22Rv1 (cell line): Measurements from ENCODE around the gene MX2.

Source experiments
- ZFX ChIP-seq: fragments of 450-650 bp; IDR thresholded peaks from 2 replicates; pipeline ENCODE4 v1.6.1; 2017; ENCODE audit warnings: antibody characterized with exemption, borderline replicate concordance
- TF ChIP-seq, protein P1 (sequence below): fragments of 450-650 bp; IDR thresholded peaks from 2 replicates; pipeline ENCODE4 v1.5.1; 2017; ENCODE audit warnings: mild to moderate bottlenecking

DNA sequence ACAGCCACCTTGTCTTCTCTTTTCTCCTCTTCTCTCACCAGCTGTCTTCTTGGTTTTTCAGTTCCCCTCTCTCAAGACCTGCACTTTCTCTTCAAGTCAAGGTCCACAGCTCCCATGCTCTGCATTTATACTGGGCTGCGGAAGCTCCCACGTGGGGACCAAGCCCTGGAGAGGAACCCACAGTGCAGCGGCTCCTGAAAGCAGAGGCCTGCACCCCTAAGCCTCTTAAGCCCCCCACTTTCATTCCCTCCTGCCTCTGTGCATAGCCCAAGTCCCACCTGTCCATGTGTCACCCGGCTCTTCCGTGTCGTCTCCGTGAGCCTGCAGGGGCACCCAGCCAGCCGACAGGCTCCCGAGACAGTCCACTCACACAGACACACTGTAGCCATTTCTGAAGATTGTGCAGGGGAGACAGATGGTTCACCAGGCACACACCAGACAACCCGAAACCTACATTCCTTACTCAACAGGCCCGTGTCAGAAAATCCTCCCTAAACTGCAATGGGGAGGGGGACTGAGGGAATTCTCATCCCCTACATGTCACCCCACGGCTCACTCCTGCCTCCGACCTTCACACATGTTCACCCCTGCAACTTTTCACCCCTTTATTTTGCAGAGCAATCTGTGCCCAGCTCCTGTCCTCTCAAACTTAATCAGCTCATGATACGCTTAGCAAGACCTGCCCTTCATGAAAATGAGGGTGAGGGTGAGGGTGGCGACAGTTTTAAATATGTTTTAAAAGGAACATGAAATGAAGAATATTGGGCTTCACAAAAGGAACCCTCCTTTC is 6.3 kb downstream of the MX2 start:
- TF ChIP-seq, protein P1, sequence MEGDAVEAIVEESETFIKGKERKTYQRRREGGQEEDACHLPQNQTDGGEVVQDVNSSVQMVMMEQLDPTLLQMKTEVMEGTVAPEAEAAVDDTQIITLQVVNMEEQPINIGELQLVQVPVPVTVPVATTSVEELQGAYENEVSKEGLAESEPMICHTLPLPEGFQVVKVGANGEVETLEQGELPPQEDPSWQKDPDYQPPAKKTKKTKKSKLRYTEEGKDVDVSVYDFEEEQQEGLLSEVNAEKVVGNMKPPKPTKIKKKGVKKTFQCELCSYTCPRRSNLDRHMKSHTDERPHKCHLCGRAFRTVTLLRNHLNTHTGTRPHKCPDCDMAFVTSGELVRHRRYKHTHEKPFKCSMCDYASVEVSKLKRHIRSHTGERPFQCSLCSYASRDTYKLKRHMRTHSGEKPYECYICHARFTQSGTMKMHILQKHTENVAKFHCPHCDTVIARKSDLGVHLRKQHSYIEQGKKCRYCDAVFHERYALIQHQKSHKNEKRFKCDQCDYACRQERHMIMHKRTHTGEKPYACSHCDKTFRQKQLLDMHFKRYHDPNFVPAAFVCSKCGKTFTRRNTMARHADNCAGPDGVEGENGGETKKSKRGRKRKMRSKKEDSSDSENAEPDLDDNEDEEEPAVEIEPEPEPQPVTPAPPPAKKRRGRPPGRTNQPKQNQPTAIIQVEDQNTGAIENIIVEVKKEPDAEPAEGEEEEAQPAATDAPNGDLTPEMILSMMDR, result no peak
- TF ChIP-seq ZFX, result no peak
